ENCODE data around the gene TTC19.
A peak's percentile ranks its signal among the peaks of the same experiment; 100 is the strongest.

The TTC19 gene

DNA sequence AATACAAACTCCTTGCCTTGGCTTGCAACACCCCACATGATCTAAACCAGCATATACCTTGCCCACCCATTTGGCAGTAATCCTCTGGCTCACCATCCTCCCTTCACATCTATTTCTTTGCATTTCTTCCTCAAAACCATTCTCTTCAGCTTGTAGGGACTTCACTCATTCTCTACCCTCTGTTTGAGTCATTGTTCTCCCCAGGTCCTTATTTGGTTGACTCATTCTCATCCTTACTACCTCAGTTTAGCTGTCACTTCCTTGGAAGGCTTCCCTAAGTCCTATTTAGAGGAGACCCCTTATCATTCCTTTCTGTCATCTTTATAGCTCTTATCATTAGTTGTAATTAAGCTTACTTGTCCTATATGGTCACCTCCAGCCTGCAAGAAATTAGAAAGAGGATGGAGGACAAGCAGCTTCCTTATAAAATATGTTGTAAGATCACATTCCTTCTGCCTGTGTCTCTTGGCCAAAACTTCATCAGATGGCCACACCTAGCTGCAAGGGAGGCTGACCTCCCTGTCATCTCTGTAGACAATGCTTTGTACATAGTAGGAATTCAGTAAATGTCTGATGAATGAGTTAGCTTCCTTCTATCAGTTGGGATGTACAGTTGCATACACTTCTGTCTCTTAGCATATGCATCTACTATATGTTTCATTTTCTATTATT lies 1.7 kb downstream of the TTC19 start:
- Histone ChIP-seq H3K4me3 (ENCODE audit: low read depth, low read length) (peak overlapping the region; percentile 98), H2AFZ (ENCODE audit: low read length, unreplicated experiment) (no peak overlapping the region), H3K36me3 (ENCODE audit: insufficient read depth, low read length) (peaks cover 43% of the 10 kb centered on the region), H3K79me2 (ENCODE audit: control insufficient read depth, insufficient read depth, low read length, unreplicated experiment) (peaks cover 34% of the 10 kb centered on the region), H3K4me1 (ENCODE audit: control insufficient read depth, insufficient read depth, low read length, unreplicated experiment) (peaks cover 14% of the 10 kb centered on the region), H3K27me3 (ENCODE audit: insufficient read depth, low read length) (no peaks in the 10 kb centered on the region), H3K27ac (ENCODE audit: low read depth, low read length) (no peak overlapping the region)

DNA sequence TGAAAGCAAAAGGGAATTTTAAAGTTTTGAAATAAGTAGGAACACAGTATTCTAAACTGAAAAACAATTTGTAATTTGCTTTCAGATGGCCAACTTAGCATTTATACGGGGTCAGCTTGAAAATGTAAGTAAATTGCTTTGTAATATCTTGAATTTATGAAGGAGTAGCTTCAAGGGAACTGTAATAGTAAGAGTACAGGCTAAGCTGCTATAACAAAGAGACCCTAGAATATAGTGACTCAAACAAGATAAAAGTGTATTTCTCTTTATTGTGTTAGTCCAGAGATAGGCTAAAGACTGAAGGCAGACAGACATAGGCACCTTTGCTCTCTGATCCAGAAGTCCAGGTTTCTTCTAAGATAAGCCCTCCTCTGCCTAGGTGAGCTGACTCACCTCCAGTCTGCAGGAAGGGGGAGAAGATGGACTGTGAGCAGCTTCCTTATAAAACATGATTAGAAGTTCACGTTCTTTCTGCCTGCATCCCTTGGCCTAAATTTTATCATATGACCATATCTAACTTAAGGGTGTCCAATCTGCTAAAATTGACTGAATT lies 3.2 kb downstream of the TTC19 start:
- H3K4me3 ChIP-seq (ENCODE audit: low read depth, low read length), result no peak overlapping the region
- H3K27me3 ChIP-seq (ENCODE audit: insufficient read depth, low read length), result no peaks in the 10 kb centered on the region
- H2AFZ ChIP-seq (ENCODE audit: low read length, unreplicated experiment), result no peak overlapping the region
- peaks cover 34% of the 10 kb centered on the region for H3K79me2 ChIP-seq (ENCODE audit: control insufficient read depth, insufficient read depth, low read length, unreplicated experiment)
- H3K4me1 ChIP-seq (ENCODE audit: control insufficient read depth, insufficient read depth, low read length, unreplicated experiment), result peaks cover 14% of the 10 kb centered on the region
- H3K27ac ChIP-seq (ENCODE audit: low read depth, low read length), result no peak overlapping the region
- peaks cover 47% of the 10 kb centered on the region for H3K36me3 ChIP-seq (ENCODE audit: insufficient read depth, low read length)

DNA sequence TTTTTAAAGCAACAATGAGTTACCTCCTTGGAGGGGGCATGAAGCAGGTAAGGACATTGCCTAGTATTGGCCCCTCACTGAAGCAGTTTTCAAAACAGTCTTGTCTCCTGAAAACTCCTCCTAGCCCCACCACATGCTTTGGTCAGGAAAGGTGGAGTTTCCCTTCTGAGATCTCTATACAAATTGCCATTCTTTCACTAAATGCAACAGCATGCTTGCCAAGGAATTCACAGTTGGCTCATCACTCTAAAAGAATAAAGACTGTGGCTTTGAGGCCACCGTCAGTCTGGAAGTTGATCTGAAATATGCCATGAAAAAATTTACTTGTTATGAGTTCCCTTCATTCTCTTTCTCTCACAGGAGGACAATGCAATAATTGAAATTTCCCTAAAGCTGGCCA lies 4.2 kb downstream of the TTC19 start:
- H3K79me2 ChIP-seq (ENCODE audit: control insufficient read depth, insufficient read depth, low read length, unreplicated experiment), result peaks cover 35% of the 10 kb centered on the region
- H2AFZ ChIP-seq (ENCODE audit: low read length, unreplicated experiment), result no peak overlapping the region
- no peaks in the 10 kb centered on the region for H3K27me3 ChIP-seq (ENCODE audit: insufficient read depth, low read length)
- peaks cover 57% of the 10 kb centered on the region for H3K36me3 ChIP-seq (ENCODE audit: insufficient read depth, low read length)
- H3K4me1 ChIP-seq (ENCODE audit: control insufficient read depth, insufficient read depth, low read length, unreplicated experiment), result peaks cover 9% of the 10 kb centered on the region
- H3K27ac ChIP-seq (ENCODE audit: low read depth, low read length), result no peak overlapping the region
- H3K4me3 ChIP-seq (ENCODE audit: low read depth, low read length), result no peak overlapping the region

DNA sequence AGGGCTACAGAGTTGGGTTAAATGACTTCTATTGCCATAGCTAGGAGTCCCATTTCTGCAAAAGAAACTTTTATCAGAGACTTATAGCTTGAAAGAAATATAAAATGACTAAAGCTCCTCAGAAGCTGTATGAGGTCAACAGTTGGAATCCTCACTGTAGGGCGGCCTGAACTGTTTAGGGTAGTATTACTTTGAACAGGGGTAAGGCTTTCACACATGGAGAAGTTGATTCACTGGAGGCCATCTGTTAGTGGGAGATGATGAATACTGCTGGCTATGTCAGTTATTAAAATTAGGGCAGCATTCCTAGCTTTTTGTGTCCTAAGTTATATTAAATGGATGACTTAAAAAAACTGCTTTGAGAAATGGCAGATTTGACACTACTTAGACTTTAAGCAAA lies 6.0 kb downstream of the TTC19 start:
- Histone ChIP-seq H3K27ac (ENCODE audit: low read depth, low read length) (no peak overlapping the region), H2AFZ (ENCODE audit: low read length, unreplicated experiment) (no peak overlapping the region), H3K36me3 (ENCODE audit: insufficient read depth, low read length) (peaks cover 64% of the 10 kb centered on the region), H3K79me2 (ENCODE audit: control insufficient read depth, insufficient read depth, low read length, unreplicated experiment) (peaks cover 28% of the 10 kb centered on the region), H3K27me3 (ENCODE audit: insufficient read depth, low read length) (no peaks in the 10 kb centered on the region), H3K4me3 (ENCODE audit: low read depth, low read length) (no peak overlapping the region), H3K4me1 (ENCODE audit: control insufficient read depth, insufficient read depth, low read length, unreplicated experiment) (peaks cover 9% of the 10 kb centered on the region)

DNA sequence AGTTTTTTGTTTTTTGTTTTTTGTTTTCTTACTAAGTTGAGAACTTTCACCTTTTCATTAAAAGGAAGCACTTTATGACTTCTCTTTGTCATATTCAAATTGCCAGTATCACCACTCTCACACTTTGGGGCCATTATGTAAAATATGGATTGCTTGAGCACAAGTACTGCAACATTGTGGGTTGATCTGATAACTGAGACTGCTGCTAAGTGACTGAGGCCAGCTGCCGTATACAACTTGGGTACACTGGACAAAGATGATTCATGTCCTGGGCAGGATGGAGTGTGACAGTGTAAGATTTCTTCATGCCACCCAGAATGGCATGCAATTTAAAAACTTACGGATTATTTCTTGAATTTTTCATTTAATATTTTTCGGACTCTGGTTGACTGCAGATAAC lies 7.8 kb downstream of the TTC19 start:
- no peak overlapping the region for H3K27ac ChIP-seq (ENCODE audit: low read depth, low read length)
- H3K4me1 ChIP-seq (ENCODE audit: control insufficient read depth, insufficient read depth, low read length, unreplicated experiment), result peaks cover 4% of the 10 kb centered on the region
- no peaks in the 10 kb centered on the region for H3K27me3 ChIP-seq (ENCODE audit: insufficient read depth, low read length)
- H3K36me3 ChIP-seq (ENCODE audit: insufficient read depth, low read length), result peaks cover 59% of the 10 kb centered on the region
- no peak overlapping the region for H3K4me3 ChIP-seq (ENCODE audit: low read depth, low read length)
- peaks cover 20% of the 10 kb centered on the region for H3K79me2 ChIP-seq (ENCODE audit: control insufficient read depth, insufficient read depth, low read length, unreplicated experiment)
- H2AFZ ChIP-seq (ENCODE audit: low read length, unreplicated experiment), result no peak overlapping the region

DNA sequence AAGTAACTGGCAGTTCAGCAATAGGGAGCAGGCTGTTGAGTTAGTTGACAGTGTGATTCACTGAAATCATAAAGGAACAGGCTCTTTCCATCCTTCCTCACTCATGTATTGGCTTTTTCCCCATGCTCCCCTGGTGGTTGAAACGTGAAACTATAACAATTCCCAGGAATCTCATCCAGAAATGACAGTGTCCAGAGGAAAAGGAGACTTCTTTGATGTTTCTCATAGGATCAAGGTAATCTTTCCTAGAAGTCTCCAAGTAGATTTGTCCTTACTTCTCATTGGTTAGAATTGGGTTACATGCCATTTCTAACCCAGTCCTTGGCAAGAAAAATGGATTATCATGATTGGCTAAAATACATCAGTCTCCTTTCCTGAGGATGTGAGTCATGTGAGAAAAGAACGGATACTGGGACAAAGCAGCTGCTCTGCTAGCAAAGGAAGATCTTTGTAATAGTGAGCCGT lies 14.4 kb downstream of the TTC19 start:
- H3K27ac ChIP-seq (ENCODE audit: low read depth, low read length), result peak overlapping the region; percentile 55
- H3K79me2 ChIP-seq (ENCODE audit: control insufficient read depth, insufficient read depth, low read length, unreplicated experiment), result peaks cover 21% of the 10 kb centered on the region
- H3K27me3 ChIP-seq (ENCODE audit: insufficient read depth, low read length), result no peaks in the 10 kb centered on the region
- peaks cover 32% of the 10 kb centered on the region for H3K36me3 ChIP-seq (ENCODE audit: insufficient read depth, low read length)
- H3K4me3 ChIP-seq (ENCODE audit: low read depth, low read length), result peak overlapping the region; percentile 30; the same call in 1 of the 2 replicates
- peaks cover 22% of the 10 kb centered on the region for H3K4me1 ChIP-seq (ENCODE audit: control insufficient read depth, insufficient read depth, low read length, unreplicated experiment)
- H2AFZ ChIP-seq (ENCODE audit: low read length, unreplicated experiment), result no peak overlapping the region

DNA sequence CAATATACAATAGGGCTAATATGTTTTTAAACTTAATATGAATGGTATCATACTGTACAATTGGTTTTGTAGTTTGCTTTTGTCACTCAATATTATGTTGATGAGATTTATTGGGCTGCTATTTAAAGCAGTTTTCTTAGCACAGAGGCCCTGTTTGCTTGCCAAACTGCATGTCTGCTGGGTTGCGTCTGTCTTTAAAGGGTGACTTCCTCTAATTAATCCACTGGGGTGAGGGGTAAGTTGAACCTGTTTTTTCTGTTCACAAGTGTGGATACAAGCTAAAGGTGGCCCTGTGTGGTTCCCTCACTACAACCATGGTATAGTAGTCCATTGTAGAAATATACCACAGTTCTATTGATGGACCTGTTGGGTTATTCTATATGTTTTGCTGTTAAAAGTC lies 19.7 kb downstream of the TTC19 start:
- Histone ChIP-seq H3K4me1 (ENCODE audit: control insufficient read depth, insufficient read depth, low read length, unreplicated experiment) (peaks cover 5% of the 10 kb centered on the region), H3K79me2 (ENCODE audit: control insufficient read depth, insufficient read depth, low read length, unreplicated experiment) (peaks cover 21% of the 10 kb centered on the region), H3K36me3 (ENCODE audit: insufficient read depth, low read length) (peaks cover 18% of the 10 kb centered on the region), H3K27ac (ENCODE audit: low read depth, low read length) (no peak overlapping the region), H3K27me3 (ENCODE audit: insufficient read depth, low read length) (no peaks in the 10 kb centered on the region), H3K4me3 (ENCODE audit: low read depth, low read length) (no peak overlapping the region), H2AFZ (ENCODE audit: low read length, unreplicated experiment) (no peak overlapping the region)

DNA sequence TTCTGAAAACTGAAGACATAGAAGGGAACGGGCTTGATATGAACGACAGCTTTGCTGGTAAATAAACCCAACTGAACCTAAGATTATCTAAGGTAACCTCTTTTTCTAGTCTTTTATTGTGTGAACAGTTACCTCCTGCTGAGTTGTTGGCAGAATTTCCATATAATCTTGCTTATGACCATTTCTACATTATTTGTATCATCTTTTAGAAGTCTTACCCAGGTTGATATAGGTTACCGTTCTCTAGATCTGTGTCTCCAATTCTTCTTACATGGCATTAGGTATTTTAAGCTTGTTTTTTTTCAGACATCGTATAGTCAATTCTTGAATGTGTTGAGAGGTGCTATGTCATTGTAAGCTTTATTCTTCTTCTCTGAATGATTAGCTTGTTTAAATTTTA lies 24.3 kb downstream of the TTC19 start:
- H3K4me1 ChIP-seq (ENCODE audit: control insufficient read depth, insufficient read depth, low read length, unreplicated experiment), result peaks cover 19% of the 10 kb centered on the region
- no peak overlapping the region for H3K4me3 ChIP-seq (ENCODE audit: low read depth, low read length)
- no peak overlapping the region for H3K27ac ChIP-seq (ENCODE audit: low read depth, low read length)
- H2AFZ ChIP-seq (ENCODE audit: low read length, unreplicated experiment), result no peak overlapping the region
- H3K79me2 ChIP-seq (ENCODE audit: control insufficient read depth, insufficient read depth, low read length, unreplicated experiment), result peaks cover 13% of the 10 kb centered on the region
- H3K27me3 ChIP-seq (ENCODE audit: insufficient read depth, low read length), result no peaks in the 10 kb centered on the region
- peaks cover 44% of the 10 kb centered on the region for H3K36me3 ChIP-seq (ENCODE audit: insufficient read depth, low read length)

DNA sequence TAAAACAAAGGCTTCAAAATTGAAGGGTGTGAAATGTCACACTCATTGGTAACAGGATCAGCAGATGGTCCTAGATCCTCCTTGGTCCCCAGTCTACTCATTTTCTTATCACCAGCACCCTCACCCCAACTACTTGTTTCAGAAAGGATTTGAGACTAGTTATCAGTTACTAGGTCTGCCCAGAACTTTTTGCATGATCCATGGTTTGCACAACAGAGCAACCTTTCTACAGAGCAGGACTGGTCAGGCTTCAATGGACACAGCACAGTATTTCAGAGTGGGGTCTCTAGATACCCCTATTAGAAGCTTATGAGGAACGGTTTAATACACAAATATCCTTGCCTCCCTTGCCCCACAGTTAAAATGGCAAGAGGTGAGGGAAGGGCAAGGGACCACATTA lies 25.6 kb downstream of the TTC19 start:
- peaks cover 28% of the 10 kb centered on the region for H3K4me1 ChIP-seq (ENCODE audit: control insufficient read depth, insufficient read depth, low read length, unreplicated experiment)
- H2AFZ ChIP-seq (ENCODE audit: low read length, unreplicated experiment), result no peak overlapping the region
- no peak overlapping the region for H3K27ac ChIP-seq (ENCODE audit: low read depth, low read length)
- H3K79me2 ChIP-seq (ENCODE audit: control insufficient read depth, insufficient read depth, low read length, unreplicated experiment), result peaks cover 10% of the 10 kb centered on the region
- H3K36me3 ChIP-seq (ENCODE audit: insufficient read depth, low read length), result peaks cover 53% of the 10 kb centered on the region
- no peaks in the 10 kb centered on the region for H3K27me3 ChIP-seq (ENCODE audit: insufficient read depth, low read length)
- H3K4me3 ChIP-seq (ENCODE audit: low read depth, low read length), result no peak overlapping the region

DNA sequence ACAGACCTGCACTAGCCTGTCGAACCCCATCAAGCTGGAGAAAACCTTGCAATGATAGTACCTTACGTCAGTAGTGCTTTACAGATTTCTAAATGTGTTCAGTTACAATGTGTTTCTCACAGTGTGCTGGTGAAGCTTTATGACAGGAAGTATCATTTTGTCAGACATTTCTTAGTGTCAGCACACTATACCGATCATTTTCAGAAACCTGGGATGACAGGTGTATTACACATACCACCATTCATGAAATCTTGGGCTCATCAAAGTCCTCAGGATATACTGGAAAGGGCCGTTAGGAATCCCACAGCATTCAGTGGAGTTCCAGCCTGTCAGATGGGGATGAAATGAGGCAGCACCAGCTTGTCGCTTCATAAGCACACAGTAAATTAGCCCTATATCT lies 27.3 kb downstream of the TTC19 start:
- no peak overlapping the region for H2AFZ ChIP-seq (ENCODE audit: low read length, unreplicated experiment)
- no peaks in the 10 kb centered on the region for H3K27me3 ChIP-seq (ENCODE audit: insufficient read depth, low read length)
- H3K4me3 ChIP-seq (ENCODE audit: low read depth, low read length), result no peak overlapping the region
- H3K79me2 ChIP-seq (ENCODE audit: control insufficient read depth, insufficient read depth, low read length, unreplicated experiment), result peaks cover 6% of the 10 kb centered on the region
- H3K36me3 ChIP-seq (ENCODE audit: insufficient read depth, low read length), result peaks cover 68% of the 10 kb centered on the region
- H3K4me1 ChIP-seq (ENCODE audit: control insufficient read depth, insufficient read depth, low read length, unreplicated experiment), result peaks cover 28% of the 10 kb centered on the region
- peak overlapping the region; percentile 89 for H3K27ac ChIP-seq (ENCODE audit: low read depth, low read length)

All from ACC112 (cell line).